ENCODE results near the gene LTBP1. TPM values are rescaled to one million over a fixed set of nuclear protein-coding genes. Genes with fewer than 3 reads are reported as not detected.

LTBP1 gene
- total RNA-seq, 1 experiment from 2014 or later: 8.7 TPM

DNA sequence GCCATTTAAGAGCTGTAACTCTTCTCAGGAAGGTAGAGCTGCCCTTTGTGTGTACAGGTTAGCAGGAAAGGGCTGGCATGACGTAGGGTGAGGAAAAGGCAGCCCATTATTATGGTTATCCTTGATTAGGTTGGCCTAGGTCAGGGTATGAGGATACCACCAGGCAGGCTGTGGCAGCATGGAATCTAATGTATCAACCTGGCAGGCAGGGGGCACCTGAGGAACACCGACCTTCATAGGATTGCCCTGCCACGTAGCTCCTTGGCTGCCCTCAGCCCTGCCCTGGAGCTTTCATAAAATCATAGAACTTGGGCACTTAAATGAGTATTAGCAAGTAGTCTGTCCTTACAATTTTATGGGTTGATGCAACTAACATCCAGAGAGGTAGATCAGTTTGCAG is 261.6 kb downstream of the LTBP1 start:
- no peak overlapping the region for H3K27ac ChIP-seq

DNA sequence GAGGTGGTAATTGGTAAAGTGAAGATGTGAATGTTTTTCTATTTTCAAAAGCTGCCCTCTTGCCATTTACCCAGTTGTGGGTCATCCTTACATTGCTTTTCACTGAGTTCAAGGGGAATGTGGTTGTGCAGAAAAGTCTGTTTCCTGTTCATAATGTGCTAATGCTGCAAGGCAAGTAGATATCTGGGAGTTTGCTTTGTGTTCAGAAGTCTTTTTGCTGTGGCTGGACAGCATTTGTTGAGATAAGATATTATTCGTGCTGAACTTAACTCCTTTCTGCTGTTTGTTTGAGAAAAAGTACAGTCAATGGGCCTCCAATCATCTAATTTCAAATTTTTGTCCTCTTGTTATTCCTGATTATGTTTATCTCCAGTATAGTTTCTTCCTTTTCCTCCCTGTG is 263.2 kb downstream of the LTBP1 start:
- no peaks in the 10 kb centered on the region for H3K27me3 ChIP-seq (replicated peaks)
- H3K27ac ChIP-seq: peak overlapping the region; percentile 45; the same call in 1 of the 2 replicates
- H3K4me3 ChIP-seq: no peak overlapping the region

More for the DNA sequence above, 261.6 kb downstream of the LTBP1 start:
- DNase-seq (ENCODE audit: low read depth in 1 of 2, low spot score in 2 of 2): no peak
- Histone ChIP-seq H3K36me3 (no peaks in the 10 kb centered on the region), H3K27me3 (replicated peaks) (no peaks in the 10 kb centered on the region), H3K4me3 (no peak overlapping the region), H3K4me1 (replicated peaks) (peaks cover 33% of the 10 kb centered on the region), H3K9me3 (replicated peaks) (no peaks in the 10 kb centered on the region)

DNA sequence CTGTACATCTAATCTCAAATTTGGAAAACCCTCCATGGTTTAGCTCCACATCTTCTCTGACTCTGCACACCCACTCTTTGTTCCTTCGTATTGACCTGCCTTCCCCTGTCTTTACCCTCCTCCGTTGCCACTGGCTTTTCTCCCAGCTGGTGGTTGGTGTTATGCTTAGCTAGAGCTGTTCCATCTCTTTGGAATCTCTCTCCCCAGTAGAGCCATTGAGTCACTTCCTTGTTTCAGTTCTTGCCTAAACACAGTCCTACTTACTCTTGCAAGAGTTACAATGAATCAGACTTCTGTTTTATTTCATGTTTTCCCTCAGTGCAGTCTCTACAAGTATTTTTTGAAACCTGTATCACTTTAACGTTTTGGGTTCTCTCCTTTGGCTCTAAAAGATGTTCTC is 263.9 kb downstream of the LTBP1 start:
- Histone ChIP-seq H3K4me1 (replicated peaks) (peaks cover 43% of the 10 kb centered on the region), H3K4me3 (no peak overlapping the region), H3K36me3 (no peaks in the 10 kb centered on the region), H3K27me3 (replicated peaks) (no peaks in the 10 kb centered on the region), H3K9me3 (replicated peaks) (no peaks in the 10 kb centered on the region), H3K27ac (peak overlapping the region; percentile 45)
- peak; percentile 65 to 70 for DNase-seq (ENCODE audit: low read depth in 1 of 2, low spot score in 2 of 2)

More for the DNA sequence above, 263.2 kb downstream of the LTBP1 start:
- Histone ChIP-seq H3K9me3 (replicated peaks) (no peaks in the 10 kb centered on the region), H3K4me1 (replicated peaks) (peaks cover 43% of the 10 kb centered on the region), H3K36me3 (no peaks in the 10 kb centered on the region)
- no peak for DNase-seq (ENCODE audit: low read depth in 1 of 2, low spot score in 2 of 2)

DNA sequence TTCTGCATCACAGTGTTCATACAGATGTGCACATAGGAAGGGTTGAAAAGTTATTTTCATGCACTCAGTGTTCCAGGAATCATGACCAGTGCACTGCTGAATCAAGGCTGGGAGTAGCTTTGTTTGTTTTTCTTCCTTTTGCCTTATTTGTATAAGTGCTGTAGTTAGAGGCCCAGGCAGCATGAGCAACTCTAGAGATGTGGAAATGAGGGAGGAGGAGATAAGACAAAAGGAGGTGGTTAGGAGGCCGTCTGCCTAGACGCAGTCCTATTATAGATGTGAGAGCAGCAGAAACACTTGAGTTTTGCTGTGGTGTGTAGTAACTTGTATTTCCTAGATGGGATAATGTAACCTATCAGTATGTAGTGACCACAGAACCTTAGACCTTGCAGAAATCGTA is 265.4 kb downstream of the LTBP1 start:
- Histone ChIP-seq H3K27ac (peak overlapping the region; percentile 45; the same call in 1 of the 2 replicates), H3K9me3 (replicated peaks) (no peaks in the 10 kb centered on the region), H3K27me3 (replicated peaks) (no peaks in the 10 kb centered on the region), H3K4me3 (no peak overlapping the region), H3K4me1 (replicated peaks) (peaks cover 43% of the 10 kb centered on the region), H3K36me3 (no peaks in the 10 kb centered on the region)
- DNase-seq (ENCODE audit: low read depth in 1 of 2, low spot score in 2 of 2): peak; percentile 69 to 71

DNA sequence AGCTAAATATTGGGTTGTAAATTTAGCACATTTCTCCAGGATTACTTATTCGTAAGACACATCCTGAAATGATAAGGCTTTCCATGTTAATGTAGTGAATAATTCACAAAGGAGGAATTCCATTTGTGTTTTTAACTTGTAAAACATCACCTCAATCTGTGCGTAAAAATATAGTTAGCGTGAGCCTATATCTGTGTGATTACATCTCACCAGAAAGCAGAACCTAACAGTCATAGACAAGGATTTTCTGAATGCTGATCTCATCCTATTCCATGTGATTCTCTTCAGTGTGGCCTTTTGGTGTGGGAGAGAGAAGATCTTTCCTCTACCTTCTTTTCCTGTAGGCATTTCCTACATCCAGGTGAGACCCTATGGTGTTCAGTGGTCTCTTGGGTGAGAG is 266.5 kb downstream of the LTBP1 start:
- Histone ChIP-seq H3K36me3 (no peaks in the 10 kb centered on the region), H3K9me3 (replicated peaks) (no peaks in the 10 kb centered on the region), H3K4me3 (no peak overlapping the region), H3K27ac (no peak overlapping the region), H3K27me3 (replicated peaks) (no peaks in the 10 kb centered on the region), H3K4me1 (replicated peaks) (peaks cover 43% of the 10 kb centered on the region)
- no peak for DNase-seq (ENCODE audit: low read depth in 1 of 2, low spot score in 2 of 2)

DNA sequence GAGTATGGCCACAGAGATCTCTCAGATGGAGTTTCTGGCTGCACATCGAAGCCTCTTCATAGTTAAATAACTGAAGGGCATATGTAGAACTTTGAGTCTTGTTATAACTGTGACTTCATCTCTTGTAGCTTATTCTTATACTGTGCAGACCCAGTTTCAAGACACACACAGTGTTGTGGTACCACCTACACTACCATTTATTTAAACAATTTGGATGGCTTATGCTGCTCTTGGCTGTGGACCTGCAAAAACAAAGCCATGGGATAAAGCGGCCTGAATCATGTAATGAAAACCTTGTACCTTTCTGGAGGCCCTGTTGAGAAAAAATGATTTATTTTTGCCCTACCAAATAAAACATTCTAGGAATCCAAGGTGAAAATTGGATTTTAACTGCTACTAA is 266.9 kb downstream of the LTBP1 start:
- no peaks in the 10 kb centered on the region for H3K27me3 ChIP-seq (replicated peaks)
- H3K4me1 ChIP-seq (replicated peaks): peaks cover 43% of the 10 kb centered on the region
- H3K4me3 ChIP-seq: no peak overlapping the region
- H3K9me3 ChIP-seq (replicated peaks): no peaks in the 10 kb centered on the region
- no peak overlapping the region for H3K27ac ChIP-seq
- DNase-seq (ENCODE audit: low read depth in 1 of 2, low spot score in 2 of 2): no peak
- H3K36me3 ChIP-seq: no peaks in the 10 kb centered on the region

DNA sequence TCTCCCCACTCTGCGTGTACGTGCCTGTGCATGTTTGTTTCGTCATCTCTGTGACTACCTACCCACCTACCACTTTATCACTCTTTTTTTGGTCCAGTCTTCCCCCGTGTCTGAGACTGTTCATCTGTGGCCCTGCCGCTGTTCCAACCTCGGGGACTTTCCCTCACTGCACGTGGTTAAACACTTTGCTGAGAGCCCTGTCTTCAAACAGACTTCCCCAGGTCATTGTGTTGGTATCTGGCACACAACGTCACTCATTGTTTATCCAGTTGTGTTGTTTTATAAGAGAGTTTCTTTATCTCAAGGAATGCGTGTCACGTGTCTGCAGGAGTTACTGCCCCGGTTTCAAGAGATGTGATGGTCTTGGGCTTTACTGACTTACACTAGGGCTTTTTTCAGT is 267.7 kb downstream of the LTBP1 start:
- H3K36me3 ChIP-seq: no peaks in the 10 kb centered on the region
- H3K9me3 ChIP-seq (replicated peaks): no peaks in the 10 kb centered on the region
- H3K27me3 ChIP-seq (replicated peaks): no peaks in the 10 kb centered on the region
- peaks cover 43% of the 10 kb centered on the region for H3K4me1 ChIP-seq (replicated peaks)
- H3K27ac ChIP-seq: no peak overlapping the region
- DNase-seq (ENCODE audit: low read depth in 1 of 2, low spot score in 2 of 2): peak; percentile 50 to 53
- H3K4me3 ChIP-seq: no peak overlapping the region

DNA sequence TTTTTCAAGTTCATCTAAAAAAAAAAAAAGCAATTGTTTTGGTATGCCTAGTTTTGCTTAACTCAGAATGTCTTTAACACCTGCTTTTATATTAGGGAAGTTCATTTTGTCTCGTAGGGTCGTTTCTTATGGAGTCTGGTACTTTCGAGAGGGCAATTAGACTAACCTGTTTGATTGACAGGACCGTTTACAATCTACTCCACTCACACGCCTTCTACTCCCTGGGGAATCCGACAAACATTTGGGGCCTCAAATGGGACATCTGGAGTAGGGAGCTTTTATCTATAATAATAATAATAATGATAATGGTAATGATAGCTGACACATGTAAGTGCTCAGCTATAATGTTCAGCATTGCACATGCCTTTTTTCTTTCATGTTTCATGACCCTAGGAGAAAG is 268.1 kb downstream of the LTBP1 start:
- no peak for DNase-seq (ENCODE audit: low read depth in 1 of 2, low spot score in 2 of 2)
- H3K9me3 ChIP-seq (replicated peaks): no peaks in the 10 kb centered on the region
- H3K36me3 ChIP-seq: no peaks in the 10 kb centered on the region
- H3K27me3 ChIP-seq (replicated peaks): no peaks in the 10 kb centered on the region
- no peak overlapping the region for H3K27ac ChIP-seq
- no peak overlapping the region for H3K4me3 ChIP-seq
- peaks cover 46% of the 10 kb centered on the region for H3K4me1 ChIP-seq (replicated peaks)

DNA sequence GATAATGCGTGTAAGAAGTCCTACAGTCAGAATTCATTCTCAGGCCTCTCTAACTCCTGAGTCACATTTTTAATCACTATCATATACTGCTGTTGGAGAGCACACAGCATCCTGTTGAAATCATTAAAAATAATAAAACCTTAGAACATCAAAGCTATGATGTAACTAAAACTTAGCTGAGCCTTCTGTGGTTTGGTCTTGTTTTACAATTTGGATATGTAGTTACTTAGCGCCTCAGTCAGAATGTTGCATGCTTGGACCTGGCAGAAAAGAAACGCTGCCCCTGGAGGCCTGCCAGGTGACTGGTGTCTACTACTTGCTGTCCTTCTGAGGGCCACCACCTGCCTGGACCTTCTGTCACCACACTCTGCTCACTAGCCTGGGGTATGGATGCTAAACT is 268.5 kb downstream of the LTBP1 start:
- Histone ChIP-seq H3K36me3 (no peaks in the 10 kb centered on the region), H3K4me3 (no peak overlapping the region), H3K27ac (no peak overlapping the region), H3K4me1 (replicated peaks) (peaks cover 46% of the 10 kb centered on the region), H3K9me3 (replicated peaks) (no peaks in the 10 kb centered on the region), H3K27me3 (replicated peaks) (no peaks in the 10 kb centered on the region)
- no peak for DNase-seq (ENCODE audit: low read depth in 1 of 2, low spot score in 2 of 2)

DNA sequence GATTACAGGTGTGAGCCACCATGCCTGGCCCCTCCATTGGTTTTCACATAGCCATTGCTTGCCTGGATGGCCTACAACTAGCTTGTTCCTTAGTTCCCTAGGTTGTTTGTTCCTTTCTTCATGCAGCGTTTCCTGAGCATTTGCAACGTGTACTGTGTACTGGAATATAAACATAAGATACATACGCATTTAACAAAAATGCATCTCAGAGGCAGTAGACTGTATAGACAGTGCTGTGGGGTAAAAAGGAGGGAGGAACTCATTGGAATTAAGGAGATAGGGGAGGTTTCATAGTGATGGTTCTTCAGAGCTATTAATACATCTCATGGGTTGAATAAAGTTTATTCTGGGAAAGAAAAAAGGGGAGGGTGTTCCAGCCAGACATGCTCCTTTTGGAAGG is 269.2 kb downstream of the LTBP1 start:
- Histone ChIP-seq H3K4me3 (no peak overlapping the region), H3K36me3 (no peaks in the 10 kb centered on the region), H3K9me3 (replicated peaks) (no peaks in the 10 kb centered on the region), H3K4me1 (replicated peaks) (peaks cover 44% of the 10 kb centered on the region), H3K27ac (no peak overlapping the region), H3K27me3 (replicated peaks) (no peaks in the 10 kb centered on the region)
- no peak for DNase-seq (ENCODE audit: low read depth in 1 of 2, low spot score in 2 of 2)

DNA sequence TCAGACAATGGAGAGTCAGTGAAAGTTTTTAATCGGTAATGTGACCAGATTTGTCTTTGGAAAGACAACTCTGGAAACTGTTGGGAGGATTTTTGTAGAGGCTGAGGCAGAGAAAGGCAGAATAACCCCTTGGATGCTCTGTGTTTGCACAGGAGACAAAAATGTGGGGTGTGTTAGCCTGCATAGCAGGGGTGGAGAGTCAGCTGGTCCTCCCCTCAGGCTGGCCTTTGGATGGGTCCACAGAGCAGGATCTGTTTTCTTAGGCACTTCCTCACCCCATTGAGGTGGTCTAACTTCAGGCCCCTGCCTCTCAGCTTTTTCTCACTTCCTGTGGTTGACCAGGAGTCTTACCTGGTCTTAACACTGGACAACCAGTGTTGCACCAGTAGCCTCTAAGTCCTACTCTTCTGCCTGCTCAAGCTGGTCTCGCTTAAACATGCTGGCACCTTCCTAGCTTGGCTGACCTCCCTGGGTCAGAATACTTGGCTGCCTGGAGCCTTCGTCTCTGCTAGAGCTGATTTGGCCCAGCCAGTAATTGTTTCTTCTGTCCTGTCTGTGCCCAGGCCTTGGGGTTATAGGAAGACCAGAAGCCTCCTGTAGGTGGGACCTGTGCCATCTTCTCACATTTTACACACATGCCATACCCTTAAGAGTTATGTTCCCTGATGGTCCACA is 269.9 kb downstream of the LTBP1 start:
- H3K27ac ChIP-seq: no peak overlapping the region
- H3K27me3 ChIP-seq (replicated peaks): no peaks in the 10 kb centered on the region
- no peaks in the 10 kb centered on the region for H3K36me3 ChIP-seq
- no peak for DNase-seq (ENCODE audit: low read depth in 1 of 2, low spot score in 2 of 2)
- H3K4me1 ChIP-seq (replicated peaks): peaks cover 37% of the 10 kb centered on the region
- H3K9me3 ChIP-seq (replicated peaks): no peaks in the 10 kb centered on the region
- H3K4me3 ChIP-seq: no peak overlapping the region

DNA sequence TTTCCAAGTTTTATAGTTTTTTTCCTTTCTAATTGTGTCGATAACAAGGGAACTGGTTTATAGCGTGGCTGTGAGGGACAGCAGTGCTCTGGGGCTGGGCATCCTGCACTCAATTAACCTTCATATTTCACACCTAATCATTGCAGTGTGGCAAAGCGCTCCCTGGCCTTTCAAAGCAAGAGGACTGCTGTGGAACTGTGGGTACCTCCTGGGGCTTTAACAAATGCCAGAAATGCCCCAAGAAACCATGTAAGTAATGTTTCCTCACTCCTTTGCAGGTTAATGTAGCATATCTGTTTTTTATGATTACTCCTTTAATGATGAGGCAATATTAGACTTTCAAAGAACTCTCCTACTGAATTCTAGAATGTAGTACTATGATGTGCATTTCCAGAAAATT is 270.7 kb downstream of the LTBP1 start:
- Histone ChIP-seq H3K36me3 (no peaks in the 10 kb centered on the region), H3K9me3 (replicated peaks) (no peaks in the 10 kb centered on the region), H3K4me1 (replicated peaks) (peaks cover 29% of the 10 kb centered on the region), H3K27me3 (replicated peaks) (no peaks in the 10 kb centered on the region), H3K4me3 (no peak overlapping the region), H3K27ac (no peak overlapping the region)
- DNase-seq (ENCODE audit: low read depth in 1 of 2, low spot score in 2 of 2): no peak

DNA sequence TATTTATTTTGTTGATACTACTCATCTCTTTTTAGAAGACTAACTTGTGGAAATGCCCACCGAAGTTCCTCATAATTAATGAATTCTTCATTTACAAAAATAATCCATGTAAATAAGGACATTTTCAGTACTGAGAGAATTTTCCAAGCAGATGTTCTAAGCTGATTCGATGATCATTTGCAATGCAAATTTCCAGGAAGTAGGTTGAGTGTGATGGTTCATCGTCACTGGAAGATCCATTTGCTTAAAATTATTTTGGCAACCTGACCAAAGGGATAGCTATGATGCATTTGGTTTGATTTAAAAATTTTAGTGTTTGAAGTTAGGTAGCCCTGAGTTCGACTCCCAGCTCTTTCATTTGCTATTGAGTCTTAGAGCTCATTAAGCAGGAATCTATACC is 272.4 kb downstream of the LTBP1 start:
- Histone ChIP-seq H3K9me3 (replicated peaks) (no peaks in the 10 kb centered on the region), H3K27me3 (replicated peaks) (no peaks in the 10 kb centered on the region), H3K4me3 (no peak overlapping the region), H3K27ac (no peak overlapping the region), H3K4me1 (replicated peaks) (peaks cover 20% of the 10 kb centered on the region), H3K36me3 (no peaks in the 10 kb centered on the region)
- DNase-seq (ENCODE audit: low read depth in 1 of 2, low spot score in 2 of 2): no peak

DNA sequence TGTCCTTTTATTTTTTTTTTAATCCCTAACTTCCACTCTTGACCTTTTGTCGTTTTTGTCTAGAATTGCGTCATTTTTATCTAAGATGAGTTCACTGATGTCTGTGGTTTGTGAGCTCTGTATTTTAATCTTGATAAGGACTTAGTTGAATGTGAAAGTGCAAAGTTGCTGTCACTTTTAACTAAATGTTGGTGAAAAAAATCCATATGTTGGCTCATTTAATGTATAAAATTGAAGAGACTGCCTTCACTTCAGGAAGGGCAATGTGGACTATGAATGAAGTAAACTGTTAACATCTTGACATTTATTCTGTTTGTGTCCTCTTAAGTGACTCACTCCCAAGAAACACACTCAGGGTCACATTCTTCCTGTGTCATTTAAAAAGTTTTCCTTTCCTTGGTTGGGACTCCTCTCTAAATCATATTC is 273.1 kb downstream of the LTBP1 start:
- Histone ChIP-seq H3K9me3 (replicated peaks) (no peaks in the 10 kb centered on the region), H3K27me3 (replicated peaks) (no peaks in the 10 kb centered on the region), H3K27ac (peak overlapping the region; percentile 19; the same call in 1 of the 2 replicates), H3K4me1 (replicated peaks) (peaks cover 13% of the 10 kb centered on the region), H3K36me3 (no peaks in the 10 kb centered on the region), H3K4me3 (no peak overlapping the region)
- peak in 1 of 2 experiments; percentile 45 for DNase-seq (ENCODE audit: low read depth in 1 of 2, low spot score in 2 of 2)

DNA sequence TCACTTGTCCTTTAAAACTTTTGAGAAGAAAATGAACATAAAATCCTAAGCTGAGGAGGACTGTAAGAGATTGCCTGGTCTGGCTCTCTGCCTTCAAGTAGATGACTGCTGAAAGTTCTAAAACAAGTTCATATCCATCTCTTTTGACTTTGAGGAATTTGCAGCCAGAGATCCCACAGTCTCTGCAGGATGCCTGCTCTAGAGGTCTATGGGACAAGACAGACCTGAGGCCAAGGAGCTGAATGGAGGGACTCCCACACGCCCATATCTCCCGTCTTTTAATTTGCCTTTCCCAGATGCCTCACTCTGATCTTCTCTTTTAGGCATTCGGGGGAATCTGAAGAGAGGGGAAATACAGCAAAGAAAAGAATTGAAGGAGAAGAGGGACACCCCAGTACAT is 273.8 kb downstream of the LTBP1 start:
- Histone ChIP-seq H3K4me3 (no peak overlapping the region), H3K27ac (no peak overlapping the region), H3K9me3 (replicated peaks) (no peaks in the 10 kb centered on the region; the same call in 1 of the 2 replicates), H3K4me1 (replicated peaks) (peaks cover 13% of the 10 kb centered on the region), H3K27me3 (replicated peaks) (no peaks in the 10 kb centered on the region), H3K36me3 (no peaks in the 10 kb centered on the region)
- DNase-seq (ENCODE audit: low read depth in 1 of 2, low spot score in 2 of 2): no peak

All from SJSA1 (cell line).